HG02763 (cell line): Measurements from ENCODE around the gene PTTG1IP.

Experiments used
- ATAC-seq: cut with Tn5 transposase; IDR thresholded peaks from one replicate; pipeline ENCODE4 v1.9.1; 2021; ENCODE audit warnings: mild to moderate bottlenecking, moderate library complexity; ENCODE audit not compliant: unreplicated experiment

Gene PTTG1IP

DNA sequence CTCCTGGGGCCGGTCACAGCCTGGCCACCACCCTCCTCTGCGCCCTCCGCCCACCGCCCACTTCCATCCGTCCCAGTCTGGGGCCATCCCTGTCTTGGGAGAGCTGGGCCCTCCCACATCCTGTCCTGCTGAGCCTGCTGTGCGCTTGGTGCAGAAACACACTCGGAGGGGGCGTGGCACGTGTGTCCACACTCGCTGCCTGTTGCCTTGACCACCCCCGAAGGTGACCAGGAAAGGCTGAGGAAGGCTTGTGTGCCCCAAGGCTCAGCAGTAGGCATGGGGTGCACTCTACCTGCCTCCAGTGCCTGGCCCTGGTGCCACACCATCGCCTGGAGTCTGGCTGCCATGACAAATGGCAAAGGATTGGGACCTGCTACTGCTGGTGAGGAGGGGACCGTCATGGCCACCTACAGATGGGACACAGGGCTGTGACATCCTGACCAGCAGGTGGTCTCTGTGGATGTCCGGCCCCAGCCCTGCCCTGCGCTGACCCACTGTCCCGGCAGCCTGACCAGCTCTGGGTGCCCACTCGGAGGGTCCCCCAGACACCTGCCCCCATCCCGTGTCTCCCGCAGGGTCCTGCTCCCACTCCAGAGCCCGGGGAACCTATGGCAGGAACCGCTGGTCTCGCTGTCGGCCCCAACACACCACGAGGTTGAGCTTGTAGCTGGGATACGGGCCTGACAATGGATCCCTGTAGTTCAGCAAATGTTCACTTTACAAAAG is 23.2 kb upstream of the PTTG1IP start:
- ATAC-seq: no peak

DNA sequence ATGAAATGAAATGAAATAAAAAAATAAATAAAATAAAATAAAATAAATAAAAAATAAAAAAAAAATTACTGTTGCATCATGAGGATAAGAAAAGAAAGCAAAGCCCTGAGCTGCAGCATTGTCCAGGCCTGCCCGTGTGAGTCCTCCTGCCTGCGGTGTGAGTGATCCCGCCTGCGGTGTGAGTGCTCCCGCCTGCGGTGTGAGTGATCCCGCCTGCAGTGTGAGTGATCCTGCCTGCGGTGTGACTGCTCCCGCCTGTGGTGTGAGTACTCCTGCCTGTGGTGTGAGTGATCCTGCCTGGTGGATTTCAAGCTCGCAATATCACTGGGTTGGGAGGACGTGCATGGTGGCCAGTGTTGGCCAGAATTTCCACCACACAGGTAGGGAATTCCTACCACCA is 22.4 kb upstream of the PTTG1IP start:
- ATAC-seq: no peak

DNA sequence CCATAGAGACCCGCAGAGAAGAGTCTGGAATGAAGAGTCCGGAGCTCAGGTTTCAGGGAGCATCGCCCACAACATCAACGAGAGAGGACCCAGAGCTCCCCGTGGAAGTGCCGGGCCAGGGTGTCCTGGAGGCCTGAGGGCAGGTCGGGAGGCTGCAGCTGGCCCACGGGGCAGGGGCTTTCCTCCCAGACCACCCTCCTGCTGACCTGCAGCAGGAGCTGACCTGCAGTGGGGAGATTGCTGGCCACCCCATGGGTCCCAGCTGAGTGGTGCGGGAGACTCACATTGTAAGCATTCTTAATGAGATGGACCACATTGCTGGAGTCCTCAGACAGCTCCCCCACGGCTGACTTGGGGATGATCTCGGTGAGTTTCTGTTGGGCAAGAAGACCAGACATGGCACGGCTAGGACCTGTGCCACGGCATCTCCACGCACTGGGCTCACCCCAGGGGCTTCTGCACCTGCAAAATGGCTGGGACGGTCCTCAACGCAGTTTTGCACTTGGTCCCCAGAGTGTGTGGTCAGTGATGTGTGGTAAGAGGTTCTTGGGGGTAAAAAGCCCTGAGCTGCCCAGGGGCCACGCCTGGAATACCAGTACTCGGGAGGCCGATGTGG is 21.3 kb upstream of the PTTG1IP start:
- no peak for ATAC-seq

DNA sequence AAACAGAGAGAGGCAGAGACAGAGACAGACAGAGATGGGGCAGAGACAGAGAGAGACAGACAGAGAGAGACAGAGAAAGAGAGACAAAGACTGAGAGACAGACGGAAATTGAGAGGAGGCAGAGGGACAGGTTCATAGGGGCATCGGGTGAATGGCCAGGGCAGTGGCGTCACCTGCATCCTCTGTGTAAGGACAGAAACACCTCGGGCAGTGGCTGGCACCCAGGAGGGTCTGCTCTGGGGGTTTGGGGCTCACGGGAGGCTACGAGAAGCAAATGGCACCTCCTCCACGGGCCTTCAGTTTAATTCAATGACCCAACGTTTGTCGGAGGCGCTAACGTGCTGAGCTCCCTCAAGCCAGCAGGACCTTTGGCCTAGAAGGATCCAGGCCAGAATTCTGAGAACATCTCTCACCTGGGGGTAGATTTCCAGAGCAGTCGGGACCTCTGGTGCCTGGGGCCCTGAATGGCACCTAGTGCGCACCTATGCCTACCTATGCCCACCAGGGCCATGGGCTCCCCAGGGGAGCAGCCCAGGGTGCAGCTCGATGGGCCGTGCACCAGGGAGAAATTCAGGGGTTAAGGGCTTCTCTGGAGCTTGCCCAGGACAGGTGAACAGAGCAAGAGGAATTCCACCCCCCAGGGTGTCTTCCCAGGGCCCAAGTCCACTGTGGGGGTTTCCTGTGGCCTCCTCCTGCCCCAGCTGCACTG is 20.6 kb upstream of the PTTG1IP start:
- no peak for ATAC-seq

DNA sequence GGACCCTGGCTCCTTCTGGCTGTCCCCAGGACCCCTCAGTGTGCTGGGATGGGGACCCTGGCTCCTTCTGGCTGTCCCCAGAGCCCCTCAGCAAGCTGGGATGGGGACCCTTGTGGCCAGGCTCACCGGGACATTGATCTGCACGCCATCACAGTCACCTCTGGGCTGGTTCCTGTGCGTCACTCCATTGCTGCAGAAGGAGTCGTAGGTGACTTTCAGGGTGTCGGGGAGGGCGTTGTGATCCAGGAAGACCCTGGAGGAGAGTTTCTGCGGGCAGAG is 19.7 kb upstream of the PTTG1IP start:
- ATAC-seq: no peak

DNA sequence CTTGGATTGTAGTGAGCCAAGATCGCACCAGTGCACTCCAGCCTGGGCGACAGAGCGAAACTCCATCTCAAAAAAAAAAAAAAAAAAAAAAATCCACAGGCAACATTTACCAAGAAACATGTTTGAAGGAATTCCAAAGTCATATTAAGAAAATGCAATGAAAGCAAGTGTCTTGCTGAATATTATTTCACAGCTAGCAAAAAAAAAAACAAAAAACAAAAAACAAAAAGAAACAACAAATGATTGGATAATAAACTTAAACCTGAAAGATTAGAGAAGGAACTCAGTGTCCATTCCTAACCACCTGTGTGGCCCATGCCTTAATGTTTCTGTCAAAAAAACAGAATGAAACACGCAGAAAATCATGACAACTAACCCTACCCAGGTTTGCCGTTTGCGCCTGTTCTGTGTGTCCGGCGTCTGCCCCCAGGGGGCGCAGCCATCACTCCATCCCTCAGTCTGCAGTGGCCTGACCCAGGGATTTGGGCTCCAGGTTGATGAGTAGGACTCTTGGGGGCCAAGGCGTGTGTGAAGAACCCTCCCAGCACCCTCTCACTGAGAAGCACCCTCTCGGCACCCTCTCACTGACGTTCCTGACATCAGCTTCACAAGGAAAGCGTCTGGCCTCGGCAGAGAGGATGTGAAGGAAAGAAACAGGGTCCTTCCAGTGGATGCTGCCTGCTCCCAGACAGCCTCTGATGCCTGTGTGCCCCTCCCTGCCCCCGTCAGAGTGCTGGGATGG is 19.2 kb upstream of the PTTG1IP start:
- ATAC-seq: peak; percentile 55

DNA sequence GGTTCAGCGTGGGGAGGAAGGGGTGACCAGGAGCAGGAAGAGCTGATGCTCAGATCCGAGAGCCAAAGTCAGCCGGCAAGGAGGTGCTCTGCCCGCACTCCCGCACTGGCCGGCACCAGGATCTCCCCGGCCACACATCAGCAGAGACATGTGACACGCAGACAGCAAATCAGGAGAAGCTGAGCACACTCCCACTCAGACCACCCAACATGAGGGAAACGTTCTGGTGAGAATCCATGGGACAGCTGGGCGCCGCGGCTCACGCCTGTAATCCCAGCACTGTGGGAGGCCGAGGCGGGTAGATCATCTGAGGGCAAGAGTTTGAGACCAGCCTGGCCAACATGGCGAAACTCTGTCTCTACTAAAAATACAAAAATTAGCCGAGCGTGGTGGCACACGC is 18.6 kb upstream of the PTTG1IP start:
- no peak for ATAC-seq

DNA sequence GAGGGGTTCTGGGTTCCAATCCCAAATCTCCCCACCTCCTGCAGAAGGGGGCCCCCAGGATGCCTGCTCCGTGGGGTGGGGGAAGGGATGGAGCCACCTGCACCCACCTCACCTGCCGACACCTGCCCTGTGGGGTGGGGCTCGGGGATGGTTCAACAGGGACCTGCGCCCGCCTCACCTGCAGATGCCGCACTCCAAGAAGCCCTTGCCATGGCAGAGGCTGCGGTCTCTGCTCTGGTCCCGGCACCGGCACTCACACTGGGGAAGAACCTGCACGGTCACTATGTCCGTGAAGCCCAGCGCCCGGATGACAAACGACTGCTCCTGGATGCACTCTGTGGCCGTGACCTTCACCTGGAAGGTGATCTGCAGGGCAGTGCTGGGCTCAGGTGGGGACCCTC is 18.1 kb upstream of the PTTG1IP start:
- no peak for ATAC-seq

DNA sequence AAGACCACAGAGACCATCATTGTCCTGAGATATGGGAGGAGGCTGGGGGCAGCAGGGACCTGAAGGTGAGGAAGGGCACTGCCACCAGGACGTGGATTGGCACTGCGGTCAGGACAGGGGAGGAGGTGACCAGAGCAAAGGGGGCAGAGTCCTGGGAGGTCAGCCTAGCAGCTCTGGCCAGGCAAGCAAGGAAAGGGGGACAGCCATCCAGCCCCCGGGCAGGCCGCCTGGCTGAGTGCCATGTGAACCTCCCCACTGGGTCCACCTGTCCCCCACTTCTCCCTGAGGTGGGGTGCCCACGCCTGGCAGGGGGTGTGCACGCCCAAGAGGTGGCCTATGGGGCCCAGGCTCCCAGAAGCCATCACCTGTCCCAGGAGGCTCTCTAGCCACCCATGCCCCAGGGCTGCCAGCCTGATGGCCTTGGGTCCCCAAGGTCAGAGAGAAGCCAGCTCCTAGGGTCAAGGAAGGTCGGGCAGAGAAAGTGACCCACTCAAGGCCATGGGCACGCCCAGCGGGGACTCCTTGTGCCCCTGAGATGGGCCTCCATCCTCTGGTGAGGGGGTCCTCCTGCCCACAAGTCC is 17.6 kb upstream of the PTTG1IP start:
- ATAC-seq: no peak

DNA sequence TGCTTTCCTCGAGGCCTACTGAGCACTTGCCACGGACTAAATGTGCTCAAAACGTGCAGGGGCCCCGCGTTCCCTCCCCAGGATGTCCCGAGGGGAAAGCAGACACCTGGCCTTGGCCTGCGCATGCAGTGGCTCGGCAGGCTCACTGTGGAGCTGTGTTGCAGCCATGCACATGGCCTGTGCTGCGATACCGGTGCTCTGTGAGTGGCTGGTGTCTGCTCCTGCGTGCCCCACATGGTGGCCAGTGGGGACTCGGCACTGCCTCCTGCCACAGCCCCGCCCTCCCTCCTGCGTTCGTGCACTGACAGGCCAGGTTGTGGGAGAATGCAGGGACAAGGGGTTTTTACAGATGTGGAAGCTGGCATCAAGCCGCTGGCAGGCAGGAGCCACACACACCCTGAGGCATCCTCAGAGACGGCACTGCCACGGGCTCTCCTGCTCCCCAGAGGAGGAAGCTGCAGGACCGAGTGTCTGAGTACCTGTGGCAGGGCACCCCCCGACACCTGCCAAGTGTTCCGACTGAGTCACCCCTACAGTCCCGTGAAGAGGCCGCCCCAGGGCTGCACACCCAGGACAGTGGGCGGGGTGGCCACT is 16.9 kb upstream of the PTTG1IP start:
- no peak for ATAC-seq

DNA sequence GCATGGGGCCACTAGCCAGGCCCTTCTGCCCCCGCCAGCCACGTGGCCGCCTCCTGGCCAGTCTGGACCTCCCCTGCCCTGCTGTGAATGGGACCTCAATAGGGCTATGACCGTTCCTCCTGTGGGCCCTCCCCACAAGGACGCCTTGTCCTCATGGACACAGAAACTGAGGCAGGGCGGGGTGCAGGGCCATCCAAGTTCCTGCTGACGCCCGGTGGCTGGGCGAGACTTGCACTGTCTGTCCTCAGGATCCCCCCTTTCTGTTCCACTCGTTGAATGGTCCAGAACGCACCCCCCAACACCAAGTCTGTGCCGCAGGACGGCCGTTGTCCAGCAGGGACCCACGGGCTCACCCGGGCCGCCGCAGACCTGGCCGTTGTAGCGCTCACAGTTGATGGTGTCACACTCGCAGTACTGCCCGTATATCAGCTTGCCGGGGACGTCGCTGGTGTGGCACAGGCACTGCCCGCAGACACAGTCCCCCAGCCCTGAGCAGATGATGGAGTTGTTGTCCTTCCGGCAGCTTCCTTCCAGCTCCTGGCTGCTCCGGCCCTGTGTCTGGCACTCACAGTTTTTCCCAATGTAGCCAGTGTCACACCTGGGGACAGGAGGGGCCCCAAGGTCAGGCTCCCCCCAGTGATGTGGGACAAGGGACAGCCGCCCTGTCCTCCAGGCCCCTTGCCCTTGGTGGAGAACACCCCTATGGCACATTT is 16.3 kb upstream of the PTTG1IP start:
- no peak for ATAC-seq

DNA sequence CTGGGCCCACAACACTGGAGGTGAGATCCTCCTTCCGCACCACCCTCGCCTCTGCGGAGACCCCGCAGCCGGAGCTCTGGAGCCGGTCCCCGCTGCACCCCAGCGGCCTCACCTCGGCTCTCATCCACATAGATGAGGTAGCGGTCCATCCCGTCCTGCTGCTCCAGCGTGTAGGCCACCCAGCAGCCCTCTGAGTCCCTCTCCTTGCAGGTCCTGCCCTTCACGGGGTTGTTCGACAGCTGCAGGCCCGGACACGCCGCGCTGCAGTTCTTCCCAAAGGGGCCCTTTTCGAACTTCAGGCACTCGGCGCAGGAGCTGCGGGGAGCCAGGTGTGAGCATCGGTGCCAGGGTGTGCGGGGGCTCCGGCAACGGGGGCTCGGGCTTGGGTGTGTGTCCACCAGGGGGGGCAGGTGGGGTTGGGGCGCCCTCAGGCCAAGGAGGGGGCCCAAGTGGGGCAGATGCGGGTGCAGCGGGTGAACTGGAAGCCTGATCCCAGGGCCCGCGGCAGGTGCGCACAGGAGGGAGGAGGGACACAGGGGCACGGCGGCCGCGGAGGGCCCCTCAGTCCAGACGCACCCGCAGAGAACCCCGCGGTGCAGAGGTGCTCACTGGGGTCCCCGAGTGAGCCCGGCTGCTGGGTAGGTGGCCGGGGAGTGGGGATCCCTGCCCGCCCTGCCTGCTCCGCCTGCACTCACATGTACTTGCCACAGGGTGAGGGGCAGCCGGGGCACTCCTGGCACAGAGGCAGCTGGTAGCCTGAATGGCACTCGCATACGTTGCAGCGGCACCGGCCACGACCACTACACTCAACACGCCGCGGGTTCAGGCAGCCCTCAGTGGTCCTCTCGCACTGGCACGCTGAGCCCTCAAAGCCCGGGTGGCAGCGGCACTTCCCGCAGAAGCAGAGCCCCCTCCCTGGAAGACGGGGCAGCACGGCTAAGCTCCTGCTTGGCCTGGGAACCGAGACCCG is 15.4 kb upstream of the PTTG1IP start:
- no peak for ATAC-seq

DNA sequence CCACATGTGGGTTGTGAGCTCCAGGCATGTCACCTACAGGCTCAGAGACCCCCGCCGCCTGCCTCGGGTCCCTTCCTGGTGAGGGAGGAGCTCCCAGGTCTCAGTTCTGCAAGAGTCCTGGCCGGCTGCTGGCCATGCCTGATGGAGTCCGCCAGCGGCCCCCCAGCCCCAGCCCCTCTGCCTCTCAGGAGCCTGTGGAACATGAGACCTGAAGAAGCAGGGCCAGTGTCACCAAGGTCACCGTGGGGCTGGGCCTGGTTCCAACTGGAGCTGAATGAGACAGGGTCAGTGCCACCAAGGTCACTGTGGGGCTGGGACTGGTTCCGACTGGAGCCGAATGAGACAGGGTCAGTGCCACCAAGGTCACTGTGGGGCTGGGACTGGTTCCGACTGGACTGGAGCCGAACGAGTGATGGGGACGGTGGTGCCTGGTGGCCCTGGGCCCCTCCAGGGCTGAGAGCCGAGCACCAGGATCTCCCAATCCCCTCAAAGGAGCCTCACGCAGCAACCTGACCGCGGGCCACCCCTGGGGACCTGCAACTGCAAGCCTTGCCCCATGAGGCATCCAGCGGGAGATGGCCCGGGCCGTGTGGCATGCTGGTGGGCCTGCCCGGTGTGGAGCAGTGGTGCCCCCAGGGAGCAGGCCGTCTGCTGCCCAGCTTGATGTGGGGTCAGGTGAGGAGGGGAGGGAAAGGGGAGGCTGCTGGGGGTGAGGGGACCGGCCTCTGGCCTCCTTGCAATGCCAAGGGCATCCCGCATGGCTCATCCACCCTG is 14.5 kb upstream of the PTTG1IP start:
- ATAC-seq: no peak

DNA sequence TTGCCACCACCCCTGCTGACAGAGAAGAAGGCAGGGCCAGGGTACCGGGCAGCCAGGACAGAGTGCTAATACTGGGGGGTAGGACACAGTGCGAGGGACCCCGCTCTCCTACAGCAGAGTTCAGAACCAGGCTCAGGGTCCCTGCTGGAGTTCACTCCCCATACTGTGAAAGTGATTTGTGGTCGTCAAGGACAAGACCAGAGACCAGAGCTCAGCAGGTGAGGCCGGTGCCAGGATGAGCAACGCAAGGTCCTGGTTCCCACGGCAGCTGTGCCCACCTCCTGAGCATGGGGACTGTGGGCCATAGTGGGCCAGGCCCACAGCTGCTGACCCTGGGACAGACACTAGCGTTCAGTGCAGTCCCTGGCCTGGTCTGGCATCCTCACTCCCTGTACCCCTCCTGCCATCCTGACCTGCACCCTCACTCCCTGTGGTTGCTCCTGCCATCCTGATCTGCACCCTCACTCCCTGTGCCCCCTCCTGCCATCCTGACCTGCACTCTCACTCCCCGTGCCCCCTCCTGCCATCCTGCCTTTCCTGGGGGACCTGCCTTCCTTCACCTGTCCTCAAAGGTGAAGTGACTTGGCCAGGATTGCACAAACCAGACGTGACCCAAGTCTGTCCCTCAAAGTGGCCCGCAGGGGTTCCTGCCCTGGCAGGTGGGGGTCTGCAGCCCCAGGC is 13.8 kb upstream of the PTTG1IP start:
- no peak for ATAC-seq

DNA sequence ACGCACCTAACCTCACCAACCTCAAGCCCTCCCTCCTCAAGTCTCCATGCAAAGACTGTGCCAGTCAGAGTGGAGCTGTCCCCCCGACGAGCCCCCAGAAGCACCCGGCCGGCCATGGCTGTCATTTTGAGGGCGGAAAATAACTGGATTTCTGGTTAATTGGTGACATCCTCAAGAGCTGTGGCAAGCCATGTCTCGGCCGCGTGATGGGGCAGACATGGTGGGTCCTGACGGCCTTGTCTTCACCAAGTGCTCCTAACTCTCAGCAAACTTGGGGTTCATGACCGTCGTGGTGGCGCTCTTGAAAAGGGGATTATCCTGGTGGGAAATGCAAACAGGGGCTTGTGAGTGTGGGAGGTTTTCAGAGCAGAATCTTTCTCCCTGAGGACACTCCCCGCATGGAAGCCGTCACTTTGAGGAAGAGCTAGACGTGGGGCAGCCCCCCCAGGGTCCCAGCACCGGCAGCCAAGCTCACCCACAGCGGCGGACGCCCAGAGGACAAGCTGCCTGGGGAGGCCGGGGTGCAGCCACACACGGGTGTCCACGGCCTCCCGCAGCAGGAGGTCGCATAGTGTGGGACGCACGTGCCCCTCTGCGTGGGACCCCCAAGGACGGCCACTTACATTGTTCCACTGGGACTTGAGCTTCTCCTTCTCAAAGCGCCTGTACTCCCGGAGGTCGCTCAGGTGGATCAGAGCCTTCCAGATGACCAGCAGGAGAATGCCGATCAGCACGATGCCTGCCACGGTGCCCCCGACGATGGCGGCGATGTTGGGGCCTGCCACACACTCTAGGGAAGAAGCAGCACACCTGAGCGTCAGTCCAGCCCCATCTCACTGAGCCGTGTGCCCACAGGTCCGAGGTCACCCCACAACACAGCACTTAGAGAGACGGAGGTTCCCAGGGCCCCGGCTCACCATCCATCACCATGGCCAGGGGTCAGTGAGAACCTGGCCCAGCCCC is 12.9 kb upstream of the PTTG1IP start:
- no peak for ATAC-seq

DNA sequence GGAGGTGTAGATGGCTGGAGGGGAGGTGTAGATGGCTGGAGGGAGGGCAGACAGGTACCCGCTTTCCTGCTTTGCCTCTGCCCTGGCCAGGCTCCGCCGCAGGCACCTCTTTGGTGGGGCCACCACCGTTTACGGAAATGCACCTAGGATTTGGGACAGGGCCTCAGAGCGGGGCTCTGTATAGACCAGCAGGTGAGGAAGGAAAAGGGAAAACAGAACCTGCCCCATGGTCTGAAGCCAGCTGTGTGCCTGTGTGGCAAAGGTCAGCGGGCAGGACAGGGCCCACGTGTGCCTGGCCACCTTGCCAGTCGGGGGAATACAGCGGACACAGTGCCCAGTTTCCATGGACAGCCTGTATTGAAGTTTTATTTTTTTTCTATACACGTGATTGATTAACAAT is 12.1 kb upstream of the PTTG1IP start:
- no peak for ATAC-seq

DNA sequence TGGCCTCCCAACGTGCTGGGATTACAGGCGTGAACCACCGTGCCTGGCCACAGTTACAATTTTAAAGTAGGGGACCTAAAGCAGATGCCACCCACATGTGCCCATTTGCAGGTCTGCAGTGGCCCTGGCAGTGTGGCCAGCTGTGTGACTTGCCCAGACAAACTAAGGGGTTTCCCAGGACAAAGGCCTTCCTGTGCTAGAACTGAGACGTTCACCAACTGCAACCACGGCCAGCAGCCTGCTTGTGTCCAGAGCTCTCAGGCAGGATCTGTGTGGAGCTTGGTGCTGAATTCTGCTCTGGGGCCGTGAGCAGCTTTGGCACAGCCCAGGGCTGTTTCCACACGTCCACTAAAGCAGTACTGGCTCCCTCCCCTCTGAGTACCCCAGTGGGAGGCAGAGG is 10.6 kb upstream of the PTTG1IP start:
- ATAC-seq: no peak
